ENCODE results near the gene ZBTB34.

DNA sequence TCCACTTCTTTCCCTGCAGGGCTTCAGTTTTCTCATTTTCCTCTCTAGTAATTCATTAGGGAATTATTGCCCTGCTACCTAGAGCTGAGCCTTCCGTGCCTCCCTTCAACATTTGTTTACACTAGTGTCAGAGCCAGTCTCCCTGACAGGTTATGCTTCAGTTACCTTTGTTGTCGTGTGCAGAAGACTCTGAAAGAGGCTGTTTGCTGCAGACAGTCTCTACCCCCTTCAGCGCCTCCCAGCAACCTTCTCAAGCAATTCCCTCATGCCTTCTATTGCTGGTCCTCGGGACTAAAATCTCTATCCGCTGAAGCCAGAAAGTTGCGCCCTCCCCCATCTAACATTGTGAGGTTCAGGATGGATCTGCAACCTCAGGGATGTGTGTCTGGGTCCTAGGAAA is 67.0 kb downstream of the ZBTB34 start:
- no peak for TF ChIP-seq CTCF (IDR thresholded peaks at IDR 0.05)
- TF ChIP-seq POLR2A (IDR thresholded peaks at IDR 0.05), result no peak
